ENCODE results near the gene ZNF141. TPM values are rescaled to one million over a fixed set of nuclear protein-coding genes. Genes with fewer than 3 reads are reported as not detected.
"Not testable (repeated sequence)": the region's sequence is repeated elsewhere in the genome, so short reads cannot be mapped to it uniquely, and the experiment has no call there.

The ZNF141 gene
- total and polyA plus RNA-seq, 2 of the 4 experiments (the other 2 are of a cell fraction), result 1.8 to 4.7 TPM

- Histone ChIP-seq H2BK5ac (ENCODE audit: low read depth, low read length, poor library complexity, severe bottlenecking) (no peak overlapping the region), H3K36me3 (ENCODE audit: control insufficient read depth, insufficient read depth, low read length) (no peaks in the 10 kb centered on the region), H3K14ac (replicated peaks; ENCODE audit: low read depth, low read length) (no peak overlapping the region), H3K9ac (ENCODE audit: low read depth, low read length) (no peak overlapping the region), H3K9me1 (ENCODE audit: insufficient read depth, low read length) (no peaks in the 10 kb centered on the region), H3K23ac (ENCODE audit: low read depth, low read length) (no peak overlapping the region), H4K91ac (ENCODE audit: insufficient read depth, low read depth, low read length) (no peak overlapping the region), H3K18ac (ENCODE audit: low read depth, low read length) (no peak overlapping the region), H3K27me3 (ENCODE audit: control insufficient read depth, insufficient read depth, low read length) (no peaks in the 10 kb centered on the region), H3K79me1 (ENCODE audit: low read depth in 1 of 2, low read length in 2 of 2) (no peaks in the 10 kb centered on the region), H3K4ac (ENCODE audit: low read depth, low read length) (no peak overlapping the region), H2BK20ac (ENCODE audit: low read depth, low read length) (no peak overlapping the region), H2BK120ac (ENCODE audit: low read depth, low read length) (no peak overlapping the region), H2AK9ac (replicated peaks; ENCODE audit: low read depth, low read length, poor library complexity) (no peak overlapping the region), H3K56ac (ENCODE audit: extremely low read depth, insufficient read depth, low read length) (no peak overlapping the region), H4K5ac (ENCODE audit: low read depth, low read length) (no peak overlapping the region), H3K4me1 (ENCODE audit: control insufficient read depth, insufficient read depth, low read length) (no peaks in the 10 kb centered on the region), H2AFZ (replicated peaks; ENCODE audit: low read length, poor library complexity) (no peak overlapping the region), H4K20me1 (ENCODE audit: insufficient read depth, low read length) (no peaks in the 10 kb centered on the region), H3K27ac (ENCODE audit: insufficient read depth, low read length) (no peak overlapping the region), H3K9me3 (ENCODE audit: control insufficient read depth, insufficient read depth, low read length) (peaks cover 27% of the 10 kb centered on the region), H4K8ac (ENCODE audit: low read depth in 2 of 2, low read length in 2 of 2) (no peak overlapping the region), H2AK5ac (ENCODE audit: low read depth, low read length) (no peak overlapping the region), H3K4me3 (ENCODE audit: insufficient read depth, low read depth, low read length) (no peak overlapping the region), H3K4me2 (ENCODE audit: low read depth, low read length) (no peak overlapping the region), H2BK15ac (ENCODE audit: low read depth, low read length) (no peak overlapping the region)
- no peak for ATAC-seq (ENCODE audit: low read depth)
- dilution Hi-C loops (cut with HindIII; ENCODE audit: low sequenced_read_pairs, unreplicated experiment), result no loop called here
- DNase-seq, result no peak
- intact Hi-C loops (cut with micrococcal nuclease), result no loop called here
- TF ChIP-seq MAZ (IDR thresholded peaks at IDR 0.05; ENCODE audit: borderline replicate concordance, low read depth, low read length) (no peak), CTCF (conservative IDR thresholded peaks at IDR 0.05; ENCODE audit: low read depth, low read length) (no peak), RAD21 (IDR thresholded peaks at IDR 0.05; ENCODE audit: low read length) (no peak), POLR2A (IDR thresholded peaks at IDR 0.05; ENCODE audit: low read depth, low read length) (no peak), ELK1 (IDR thresholded peaks at IDR 0.05; ENCODE audit: borderline replicate concordance, low read depth, low read length) (no peak)
- POLR2A ChIA-PET (ENCODE audit: unreplicated experiment), result no interaction called here
- BruUV-seq (replicated peaks), result no TSS peak
- CTCF ChIA-PET, result no interaction called here
- no CpG with 5 or more reads among the region's 4 CpGs for WGBS, 2 experiments (ENCODE audit: extremely low coverage in 2 of 2, insufficient read length in 1 of 2)
- in situ Hi-C loops (cut with MboI; ENCODE audit: low sequenced_read_pairs), result no loop called here
These were observed 35.2 kb upstream of the ZNF141 start for GRCh38 chr4:302381-302780.

GRCh38 chr4:304516-304915 lies 33.1 kb upstream of the ZNF141 start:
- DNase-seq; H2AK5ac ChIP-seq (ENCODE audit: low read depth, low read length); BruUV-seq (replicated peaks); H3K14ac ChIP-seq (replicated peaks; ENCODE audit: low read depth, low read length); H3K9me1 ChIP-seq (ENCODE audit: insufficient read depth, low read length); H3K9ac ChIP-seq (ENCODE audit: low read depth, low read length); H2BK15ac ChIP-seq (ENCODE audit: low read depth, low read length); POLR2A ChIA-PET (ENCODE audit: unreplicated experiment); CTCF ChIA-PET; H2BK5ac ChIP-seq (ENCODE audit: low read depth, low read length, poor library complexity, severe bottlenecking); H2AK9ac ChIP-seq (replicated peaks; ENCODE audit: low read depth, low read length, poor library complexity); H2BK120ac ChIP-seq (ENCODE audit: low read depth, low read length); H2BK20ac ChIP-seq (ENCODE audit: low read depth, low read length); H3K27ac ChIP-seq (ENCODE audit: insufficient read depth, low read length); H3K27me3 ChIP-seq (ENCODE audit: control insufficient read depth, insufficient read depth, low read length); H4K8ac ChIP-seq (ENCODE audit: low read depth in 2 of 2, low read length in 2 of 2); H3K4ac ChIP-seq (ENCODE audit: low read depth, low read length); H3K18ac ChIP-seq (ENCODE audit: low read depth, low read length); dilution Hi-C loops (cut with HindIII; ENCODE audit: low sequenced_read_pairs, unreplicated experiment); in situ Hi-C loops (cut with MboI; ENCODE audit: low sequenced_read_pairs); H2AFZ ChIP-seq (replicated peaks; ENCODE audit: low read length, poor library complexity); H3K4me2 ChIP-seq (ENCODE audit: low read depth, low read length); intact Hi-C loops (cut with micrococcal nuclease); H4K5ac ChIP-seq (ENCODE audit: low read depth, low read length); ATAC-seq (ENCODE audit: low read depth); H3K23ac ChIP-seq (ENCODE audit: low read depth, low read length); H3K4me1 ChIP-seq (ENCODE audit: control insufficient read depth, insufficient read depth, low read length); H3K79me1 ChIP-seq (ENCODE audit: low read depth in 1 of 2, low read length in 2 of 2); H3K56ac ChIP-seq (ENCODE audit: extremely low read depth, insufficient read depth, low read length); H3K36me3 ChIP-seq (ENCODE audit: control insufficient read depth, insufficient read depth, low read length); H4K20me1 ChIP-seq (ENCODE audit: insufficient read depth, low read length); H4K91ac ChIP-seq (ENCODE audit: insufficient read depth, low read depth, low read length): not testable (repeated sequence)
- 0% methylated on average over 2 of the region's 20 CpGs; no CpG with 5 or more reads in 1 of the 2 experiments for whole genome bisulfite sequencing, 2 experiments (ENCODE audit: extremely low coverage in 2 of 2, insufficient read length in 1 of 2)
- peak overlapping the region; percentile 49; the same call in 1 of the 2 replicates for H3K4me3 ChIP-seq (ENCODE audit: insufficient read depth, low read depth, low read length)
- H3K9me3 ChIP-seq (ENCODE audit: control insufficient read depth, insufficient read depth, low read length), result peaks cover 27% of the 10 kb centered on the region

All from IMR-90 (cell line).